GM12892 (cell line): Measurements from ENCODE around the gene ARID5B.

ENCODE experiments used
- POLR2A ChIP-seq: IDR thresholded peaks from 2 replicates; pipeline ENCODE4 v1.6.1; 2011; ENCODE audit warnings: low read depth, low read length, control low read depth
- TAF1 ChIP-seq: IDR thresholded peaks from 2 replicates; pipeline ENCODE4 v1.6.1; 2011; ENCODE audit warnings: low read depth, mild to moderate bottlenecking, control low read depth, low read length, borderline replicate concordance

- no peak for TF ChIP-seq POLR2A
- no peak for TF ChIP-seq TAF1
Observed at GRCh38 chr10:62069452-62070178, 168.1 kb downstream of the ARID5B start.
